Femur (tissue), 1 donor: ENCODE results near the gene SPECC1.
"Not testable (repeated sequence)": the region's sequence is repeated elsewhere in the genome, so short reads cannot be mapped to it uniquely, and the experiment has no call there.

ENCODE experiments used
- DNase-seq: peaks from one replicate; pipeline ENCODE4 v3.0.0-alpha.2; 2017

The SPECC1 gene

GRCh38 chr17:20213449-20213848 lies 204.3 kb downstream of the SPECC1 start:
- no peak for DNase-seq

GRCh38 chr17:20214794-20215193 lies 205.6 kb downstream of the SPECC1 start:
- no peak for DNase-seq

- DNase-seq: no peak
Observed at GRCh38 chr17:20216154-20216815, 207.1 kb downstream of the SPECC1 start.

GRCh38 chr17:20216853-20217252 lies 207.7 kb downstream of the SPECC1 start:
- no peak for DNase-seq

- no peak for DNase-seq
Observed at GRCh38 chr17:20217677-20218076, 208.5 kb downstream of the SPECC1 start.

- DNase-seq: no peak
Observed at GRCh38 chr17:20218272-20218671, 209.1 kb downstream of the SPECC1 start.

DNA sequence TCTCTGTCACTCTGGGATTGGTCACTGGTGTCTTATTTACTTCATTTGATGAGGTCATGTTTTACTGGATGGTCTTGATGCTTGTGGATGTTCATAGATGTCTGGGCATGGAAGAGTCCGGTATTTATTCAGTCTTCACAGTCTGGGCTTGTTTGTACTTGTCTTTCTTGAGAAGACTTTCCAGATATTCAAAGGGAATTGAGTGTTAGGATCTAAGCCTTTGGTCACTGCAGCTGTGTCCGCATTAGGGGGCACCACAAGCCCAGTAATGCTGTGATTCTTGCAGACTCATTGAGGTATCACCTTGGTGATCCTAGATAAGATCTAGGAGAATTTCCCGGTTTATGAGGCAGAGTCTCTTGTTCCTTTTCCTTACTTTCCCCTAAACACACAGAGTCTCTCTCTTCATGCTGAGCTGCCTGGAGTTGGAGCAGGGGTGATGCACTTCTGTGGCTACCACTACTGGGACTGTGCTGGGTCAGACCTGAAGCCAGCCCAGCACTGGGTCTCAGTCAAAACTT lies 214.7 kb downstream of the SPECC1 start:
- no peak for DNase-seq

- DNase-seq: no peak
Observed at GRCh38 chr17:20224379-20224778, 215.2 kb downstream of the SPECC1 start.

DNA sequence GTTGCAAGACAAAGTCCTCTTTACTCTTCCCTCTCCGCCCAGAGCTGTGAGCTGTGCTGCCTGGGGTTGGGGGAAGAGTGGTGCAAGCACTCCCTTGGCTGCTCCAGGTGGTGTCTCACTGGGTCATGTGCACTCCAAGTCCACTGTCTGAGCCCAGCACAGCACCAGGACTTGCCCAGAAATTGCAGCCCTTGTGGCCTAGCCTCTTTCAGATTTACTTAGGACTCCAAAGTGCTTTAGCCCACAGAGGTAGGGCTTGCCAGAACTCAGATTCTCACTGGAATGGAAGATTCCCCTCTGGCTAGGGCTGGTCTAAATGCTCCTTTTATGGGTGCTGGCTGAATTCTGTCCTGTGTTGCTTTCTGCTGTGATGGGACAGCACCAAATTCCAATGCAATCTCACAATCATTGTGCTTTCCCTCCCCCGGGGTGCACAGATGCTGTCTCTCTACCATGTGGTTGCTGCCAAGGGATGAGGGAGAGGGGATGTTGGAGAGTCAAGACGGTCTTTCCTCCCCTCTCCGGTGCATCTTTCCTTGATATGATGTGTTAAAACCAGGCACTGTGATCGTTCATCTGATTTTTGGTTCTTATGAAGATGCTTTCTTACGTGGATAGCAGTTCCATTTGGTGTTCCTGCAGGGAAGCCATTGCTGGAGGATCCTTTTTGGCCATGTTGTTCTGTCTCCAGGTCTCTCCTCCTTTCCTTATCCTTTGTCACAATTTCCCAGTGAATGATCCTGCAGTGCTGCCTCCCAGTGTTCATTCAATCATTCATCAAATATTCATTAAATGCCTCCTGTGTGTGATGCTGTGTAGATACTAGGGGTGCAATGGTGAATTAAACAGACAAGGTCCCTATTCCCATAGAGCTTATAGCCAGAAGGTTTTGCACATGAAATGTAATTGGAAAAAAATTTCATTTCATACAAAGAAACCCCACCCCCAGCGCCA lies 216.3 kb downstream of the SPECC1 start:
- DNase-seq: no peak

DNA sequence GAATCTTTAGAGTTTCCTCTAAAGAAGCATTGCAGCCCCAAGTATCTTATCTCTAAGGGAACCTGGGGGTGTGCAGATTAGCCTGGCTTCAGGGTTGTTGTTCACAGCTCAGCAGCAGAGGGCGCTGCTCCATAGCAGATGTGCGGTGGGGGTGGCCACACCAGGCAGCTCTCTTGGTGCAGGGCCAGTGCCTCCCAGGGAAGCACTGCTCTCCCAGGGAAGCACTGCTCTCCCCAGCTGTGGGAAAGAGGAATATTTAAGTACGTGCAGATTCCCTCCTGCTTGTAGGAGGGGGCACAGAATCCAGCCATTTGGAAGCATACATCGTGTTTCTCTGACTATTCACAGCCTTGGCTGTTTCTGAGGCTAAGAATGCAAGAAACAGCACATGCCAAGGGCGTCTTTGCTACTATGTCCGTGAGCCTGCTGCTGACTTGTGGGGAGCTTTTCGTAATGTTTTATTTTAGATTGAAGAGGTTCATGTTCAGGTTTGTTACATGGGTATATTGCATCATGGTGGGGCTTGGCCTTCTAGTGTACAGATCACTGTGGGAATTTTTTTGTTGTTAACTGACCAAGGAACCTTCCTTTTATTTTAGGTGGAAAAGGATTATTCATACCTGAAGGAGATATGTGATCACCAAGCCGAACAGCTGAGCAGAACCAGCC lies 217.8 kb downstream of the SPECC1 start:
- peak; percentile 91 for DNase-seq

- not testable (repeated sequence) for DNase-seq
Observed at GRCh38 chr17:20227720-20228370, 218.7 kb downstream of the SPECC1 start.

DNA sequence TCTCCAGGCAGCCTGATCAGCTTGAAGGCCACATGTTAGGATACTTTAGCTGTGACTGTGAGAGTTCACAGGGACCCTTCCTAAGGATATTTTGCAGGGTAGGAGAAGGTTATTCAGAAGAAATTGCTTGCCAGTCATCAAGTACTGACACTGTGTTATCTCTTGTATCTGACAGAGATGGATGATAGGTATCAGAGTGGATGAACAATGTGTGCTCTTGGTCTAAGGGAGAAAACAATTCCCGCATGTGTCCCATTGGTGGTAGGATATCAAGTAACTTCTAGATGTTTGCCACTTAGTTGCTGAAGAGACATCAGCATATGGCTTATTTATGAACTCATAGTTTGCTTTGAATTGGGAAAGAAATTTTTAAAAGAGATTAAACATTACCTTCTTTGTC lies 219.3 kb downstream of the SPECC1 start:
- DNase-seq: no peak

DNA sequence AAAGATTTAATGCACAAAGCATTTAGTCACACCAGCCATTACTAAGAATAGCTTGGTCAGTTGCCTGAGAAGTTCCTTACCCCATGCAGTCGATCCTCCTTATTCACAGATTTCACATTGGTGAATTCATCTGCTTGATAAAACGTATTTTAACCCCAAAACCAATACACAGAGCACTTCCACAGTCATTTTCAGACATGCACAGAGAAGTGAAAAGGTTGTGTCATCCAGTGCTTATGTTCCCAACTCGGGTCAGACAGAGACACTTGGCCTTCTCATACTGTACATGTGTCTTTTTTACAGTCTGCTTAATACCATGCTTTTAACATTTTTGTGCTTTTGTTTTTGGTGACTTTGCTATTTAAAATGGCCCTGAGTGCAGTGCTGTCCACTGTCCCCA lies 219.7 kb downstream of the SPECC1 start:
- no peak for DNase-seq

DNA sequence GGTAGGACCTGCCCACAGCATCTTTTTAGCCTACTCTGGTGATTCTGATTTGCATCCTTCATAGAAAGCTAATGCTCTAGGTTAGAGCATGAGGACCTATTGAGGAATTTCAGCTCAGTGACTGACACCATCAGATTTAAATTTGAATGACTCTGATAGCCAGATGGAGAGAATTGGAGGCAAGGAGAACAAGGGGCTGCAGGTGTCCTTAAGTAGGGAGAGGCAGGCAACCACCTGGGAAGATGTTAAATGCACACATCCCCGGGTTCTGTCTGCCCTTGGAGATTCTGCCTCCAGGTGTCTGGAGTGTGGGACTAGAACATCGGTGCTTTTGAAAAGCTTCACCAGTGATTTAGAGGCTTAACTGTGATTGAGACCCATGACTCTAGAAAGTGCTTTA lies 221.8 kb downstream of the SPECC1 start:
- DNase-seq: no peak

DNA sequence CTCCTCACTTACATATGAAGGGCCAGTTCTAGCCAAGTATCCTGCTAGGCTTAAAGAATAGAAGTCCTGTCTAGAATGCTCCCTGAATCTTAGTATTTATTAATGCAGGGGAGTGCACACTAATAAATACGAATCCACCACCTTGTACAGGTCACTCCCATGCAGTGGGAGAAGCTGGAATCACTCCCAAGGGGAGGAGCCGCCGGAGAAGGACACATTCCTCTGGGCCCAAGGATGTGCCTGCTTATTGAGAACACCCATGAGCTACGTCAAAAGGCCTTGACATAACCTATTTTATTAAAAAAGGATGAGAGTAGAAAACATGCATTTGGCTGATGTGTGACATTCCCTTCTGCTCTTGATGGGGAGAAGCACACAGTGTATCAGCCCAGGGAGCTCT lies 223.5 kb downstream of the SPECC1 start:
- DNase-seq: no peak

- no peak for DNase-seq
Observed at GRCh38 chr17:20234276-20234675, 225.1 kb downstream of the SPECC1 start.

GRCh38 chr17:20235747-20236146 lies 226.6 kb downstream of the SPECC1 start:
- DNase-seq: no peak

DNA sequence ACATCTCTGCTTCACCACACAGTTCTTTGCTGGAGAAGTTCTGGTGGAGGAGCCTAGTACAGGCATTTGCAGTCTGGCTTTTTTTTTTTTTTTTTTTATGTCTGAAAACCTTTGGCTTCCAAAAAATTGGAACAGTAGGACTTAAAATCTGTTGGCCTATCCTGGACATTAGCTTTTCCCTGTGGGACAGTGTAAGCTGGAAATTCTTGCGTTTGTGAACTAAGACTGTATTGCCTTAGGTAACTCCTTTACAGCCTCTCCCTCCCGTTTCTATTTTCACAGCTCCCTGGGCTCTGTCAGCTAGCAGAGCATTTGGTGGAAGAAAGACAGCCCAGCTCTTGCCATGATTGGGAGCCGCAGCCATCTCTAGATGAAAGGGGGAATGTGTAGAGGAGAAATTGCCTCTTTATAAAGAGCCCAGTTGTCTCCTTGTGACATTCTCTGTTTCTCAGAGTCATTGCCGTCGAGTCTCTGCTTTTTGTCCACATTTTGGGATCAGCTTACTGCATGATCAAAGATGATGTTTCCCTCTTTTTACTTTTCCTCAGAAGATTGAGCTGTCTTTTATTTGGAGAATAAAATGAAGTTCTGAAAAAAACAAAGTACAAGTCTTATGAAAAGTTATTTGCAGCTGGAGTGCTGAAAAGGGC lies 227.5 kb downstream of the SPECC1 start:
- no peak for DNase-seq

GRCh38 chr17:20239776-20240175 lies 230.6 kb downstream of the SPECC1 start:
- not testable (repeated sequence) for DNase-seq

DNA sequence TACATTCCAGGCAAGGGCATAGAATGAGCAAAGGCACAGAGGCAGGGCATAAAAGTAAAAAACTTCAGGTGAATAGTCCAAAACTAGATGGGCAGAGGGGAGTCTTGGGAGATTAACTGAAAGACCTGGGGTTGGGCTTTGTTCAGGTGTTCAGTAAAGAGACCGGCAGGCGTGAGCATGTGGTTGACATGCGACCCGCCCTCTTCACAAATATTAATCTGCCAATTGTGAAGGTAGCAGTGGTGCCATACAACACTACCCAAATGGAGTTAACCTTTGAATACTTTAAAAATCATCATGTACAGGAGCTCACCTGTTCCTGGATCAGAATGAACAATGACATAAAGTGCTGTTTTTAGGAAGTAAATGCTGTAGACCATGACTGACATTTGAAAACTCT lies 232.7 kb downstream of the SPECC1 start:
- DNase-seq: no peak

GRCh38 chr17:20242271-20242670 lies 233.1 kb downstream of the SPECC1 start:
- no peak for DNase-seq

DNA sequence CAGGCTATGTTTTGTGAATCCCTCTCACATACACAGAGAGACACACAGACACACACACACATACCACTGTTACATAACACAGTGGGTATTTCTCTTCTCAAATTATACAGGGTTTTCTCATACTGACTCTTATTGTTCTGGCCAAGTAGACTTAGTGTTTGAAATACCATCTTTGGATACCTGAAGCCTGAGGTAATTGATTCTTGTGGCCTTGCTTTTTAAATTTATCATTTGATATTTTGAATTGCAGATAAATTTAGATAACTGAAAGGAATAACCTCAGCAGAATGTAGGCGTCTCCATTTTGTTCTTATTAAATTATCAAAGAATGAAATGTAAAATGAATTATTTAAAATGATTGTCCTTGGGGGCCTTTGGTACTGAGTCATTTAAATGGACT lies 234.4 kb downstream of the SPECC1 start:
- DNase-seq: no peak
